NT2/D1 (cell line): ENCODE measurements around the gene KIAA1614.

Experiments used
- DNase-seq: peaks from one replicate; pipeline ENCODE4 v3.0.0-alpha.2; 2011; ENCODE audit warnings: low read depth, low spot score
- H3K27me3 ChIP-seq: 2 replicates; pipeline ENCODE4 v1.6.0; 2011; ENCODE audit warnings: mild to moderate bottlenecking; ENCODE audit not compliant: insufficient read length, insufficient read depth
- H3K36me3 ChIP-seq: 2 replicates; pipeline ENCODE4 v1.6.1; 2011; ENCODE audit warnings: mild to moderate bottlenecking, low read length, mixed read lengths; ENCODE audit not compliant: insufficient read depth, insufficient read length
- H3K4me1 ChIP-seq: 2 replicates; pipeline ENCODE4 v1.5.1; 2011; ENCODE audit not compliant: insufficient read depth, insufficient read length
- H3K4me3 ChIP-seq: 2 replicates; pipeline ENCODE4 v1.5.1; 2011; ENCODE audit warnings: low read depth; ENCODE audit not compliant: insufficient read length
- H3K9ac ChIP-seq: 2 replicates; pipeline ENCODE4 v1.6.0; 2011; ENCODE audit warnings: low read depth; ENCODE audit not compliant: insufficient read length
- H3K9me3 ChIP-seq: 2 replicates; pipeline ENCODE4 v1.5.1; 2011; ENCODE audit warnings: mild to moderate bottlenecking, low read length; ENCODE audit not compliant: insufficient read depth
- SUZ12 ChIP-seq: IDR thresholded peaks from 2 replicates; pipeline ENCODE4 v1.6.1; 2011; ENCODE audit not compliant: insufficient read length, insufficient read depth; ENCODE audit errors: extremely low read depth
- YY1 ChIP-seq: IDR thresholded peaks from 2 replicates; pipeline ENCODE4 v1.6.1; 2011; ENCODE audit not compliant: insufficient read length, insufficient read depth
- ZNF274 ChIP-seq: IDR thresholded peaks from 2 replicates; pipeline ENCODE4 v1.6.1; 2011; ENCODE audit warnings: mild to moderate bottlenecking, low read depth, low read length

KIAA1614 gene

GRCh38 chr1:180934563-180934962 lies 21.9 kb downstream of the KIAA1614 start:
- peaks cover 7% of the 10 kb centered on the region for H3K27me3 ChIP-seq
- H3K9ac ChIP-seq: no peak overlapping the region
- TF ChIP-seq SUZ12: no peak
- no peak for TF ChIP-seq ZNF274
- no peak for TF ChIP-seq YY1
- H3K36me3 ChIP-seq: no peaks in the 10 kb centered on the region
- H3K9me3 ChIP-seq: no peaks in the 10 kb centered on the region
- DNase-seq: no peak
- H3K4me3 ChIP-seq: no peak overlapping the region
- peaks cover 27% of the 10 kb centered on the region for H3K4me1 ChIP-seq

- no peak for DNase-seq
- no peaks in the 10 kb centered on the region for H3K36me3 ChIP-seq
Observed at GRCh38 chr1:180935326-180936109, 22.8 kb downstream of the KIAA1614 start.

GRCh38 chr1:180936110-180937011 lies 23.7 kb downstream of the KIAA1614 start:
- H3K4me3 ChIP-seq: no peak overlapping the region
- H3K9me3 ChIP-seq: no peaks in the 10 kb centered on the region
- DNase-seq: no peak
- H3K36me3 ChIP-seq: no peaks in the 10 kb centered on the region
- peaks cover 7% of the 10 kb centered on the region for H3K27me3 ChIP-seq
- no peak overlapping the region for H3K9ac ChIP-seq
- TF ChIP-seq SUZ12 (no peak), YY1 (no peak), ZNF274 (no peak)
- H3K4me1 ChIP-seq: peaks cover 22% of the 10 kb centered on the region

More at GRCh38 chr1:180935326-180936109, 22.8 kb downstream of the KIAA1614 start:
- Histone ChIP-seq H3K4me3 (no peak overlapping the region), H3K9ac (no peak overlapping the region), H3K27me3 (peaks cover 7% of the 10 kb centered on the region), H3K9me3 (no peaks in the 10 kb centered on the region), H3K4me1 (peaks cover 27% of the 10 kb centered on the region)
- no peak for TF ChIP-seq ZNF274

- no peak overlapping the region for H3K9ac ChIP-seq
- TF ChIP-seq SUZ12: no peak
- no peak for TF ChIP-seq YY1
- no peak for DNase-seq
Observed at GRCh38 chr1:180937012-180937372, 24.3 kb downstream of the KIAA1614 start.

GRCh38 chr1:180937624-180938225 lies 25.0 kb downstream of the KIAA1614 start:
- H3K4me1 ChIP-seq: peaks cover 28% of the 10 kb centered on the region
- peaks cover 5% of the 10 kb centered on the region for H3K36me3 ChIP-seq
- H3K4me3 ChIP-seq: no peak overlapping the region
- no peak overlapping the region for H3K9ac ChIP-seq
- H3K9me3 ChIP-seq: no peaks in the 10 kb centered on the region
- H3K27me3 ChIP-seq: peaks cover 7% of the 10 kb centered on the region
- TF ChIP-seq SUZ12 (no peak), ZNF274 (no peak), YY1 (no peak)
- DNase-seq: no peak

More at GRCh38 chr1:180937012-180937372, 24.3 kb downstream of the KIAA1614 start:
- no peaks in the 10 kb centered on the region for H3K9me3 ChIP-seq
- no peaks in the 10 kb centered on the region for H3K36me3 ChIP-seq
- H3K27me3 ChIP-seq: peaks cover 7% of the 10 kb centered on the region
- H3K4me3 ChIP-seq: no peak overlapping the region
- peaks cover 24% of the 10 kb centered on the region for H3K4me1 ChIP-seq

- Histone ChIP-seq H3K27me3 (peaks cover 7% of the 10 kb centered on the region), H3K9ac (no peak overlapping the region), H3K36me3 (peaks cover 7% of the 10 kb centered on the region), H3K9me3 (no peaks in the 10 kb centered on the region), H3K4me3 (no peak overlapping the region), H3K4me1 (peaks cover 23% of the 10 kb centered on the region)
- DNase-seq: no peak
- TF ChIP-seq YY1: no peak
- no peak for TF ChIP-seq SUZ12
- no peak for TF ChIP-seq ZNF274
Observed at GRCh38 chr1:180939073-180939710, 26.5 kb downstream of the KIAA1614 start.

GRCh38 chr1:180939711-180940103 lies 27.0 kb downstream of the KIAA1614 start:
- H3K9ac ChIP-seq: no peak overlapping the region
- no peak for DNase-seq
- peaks cover 23% of the 10 kb centered on the region for H3K4me1 ChIP-seq
- no peaks in the 10 kb centered on the region for H3K9me3 ChIP-seq
- peaks cover 7% of the 10 kb centered on the region for H3K27me3 ChIP-seq
- peaks cover 11% of the 10 kb centered on the region for H3K36me3 ChIP-seq
- TF ChIP-seq SUZ12: no peak
- TF ChIP-seq ZNF274: no peak
- no peak for TF ChIP-seq YY1
- no peak overlapping the region for H3K4me3 ChIP-seq
